Measurements from ENCODE around the gene CRAMP1. TPM values are rescaled to one million over a fixed set of nuclear protein-coding genes. Genes with fewer than 3 reads are reported as not detected.

CRAMP1 gene
- total RNA-seq, 1 experiment from 2014 or later: 28.8 TPM

DNA sequence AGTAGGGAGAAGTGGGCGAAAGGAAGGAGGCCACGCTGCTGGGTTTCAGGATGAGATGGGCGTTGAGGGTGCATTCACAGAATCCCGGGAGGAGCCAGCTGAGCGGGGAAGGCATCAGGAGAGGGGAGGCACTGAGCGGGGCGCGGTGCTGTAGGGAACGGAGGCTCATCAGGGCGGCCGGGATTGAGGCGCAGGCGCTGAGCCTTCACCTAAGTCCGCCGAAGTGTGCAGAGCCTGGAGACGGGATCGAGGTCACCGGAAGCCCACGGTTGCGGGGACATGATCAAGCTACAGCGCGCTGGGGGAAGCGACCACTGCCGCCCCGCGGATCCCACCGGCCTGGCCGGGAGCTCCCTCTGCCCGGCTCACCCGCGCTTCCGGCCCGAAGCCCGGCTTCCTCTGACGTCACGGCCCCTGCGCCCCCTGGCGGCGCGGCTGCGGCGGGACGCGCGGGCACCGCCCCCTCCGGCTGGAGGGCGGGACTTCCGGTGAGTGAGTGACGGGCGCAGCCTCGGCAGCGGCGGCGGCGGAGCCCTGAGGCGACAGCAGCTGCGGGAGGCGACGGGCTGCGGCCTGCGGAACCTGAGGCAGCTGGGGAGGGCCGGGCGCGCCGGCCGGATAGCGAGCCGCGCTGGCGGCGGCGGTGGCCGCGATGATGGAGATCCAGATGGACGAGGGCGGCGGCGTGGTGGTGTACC is 93.7 kb downstream of the CRAMP1 start, which contains the start of gene MAPK8IP3:
TSS of gene MAPK8IP3 (plus strand) at position 508 of the 698 bp plus-strand sequence. CDS start at position 653, 145 bp downstream.
- ATAC-seq (peak; percentile 88), DNase-seq (ENCODE audit: low read depth, low spot score) (no peak)
- Histone ChIP-seq H3K4me3 (ENCODE audit: low read depth in 2 of 2, low read length in 2 of 2) (peak within 1 kb of the TSS; percentile 75 to 90), H3K36me3 (ENCODE audit: control insufficient read depth, insufficient read depth, low read length) (peaks cover 13% of the 10 kb centered on the region), H3K4me1 (ENCODE audit: control insufficient read depth, insufficient read depth, low read length) (peaks cover 33% of the 10 kb centered on the region), H3K9me3 (ENCODE audit: control insufficient read depth, insufficient read depth, low read depth, low read length) (no peaks in the 10 kb centered on the region), H3K27ac (ENCODE audit: low read length) (peak within 1 kb of the TSS; percentile 94), H3K27me3 (ENCODE audit: control insufficient read depth, insufficient read depth, low read length) (no peaks in the 10 kb centered on the region)
- no TSS peak for BruUV-seq (replicated peaks)
- ChIA-PET POLR2A (interaction anchor here (0.6 to 0.7 kb wide), 5 partner anchors 13 to 1239 kb away, joined by 3 to 8 read pairs (median 5); partner anchors contain the start of gene JPT2), CTCF (interaction anchor here (0.6 to 1.0 kb wide), 8 partner anchors 11 to 1038 kb away, joined by 3 to 6 read pairs (median 4); partner anchors contain the start of gene RHOT2)
- TF ChIP-seq, protein P1, sequence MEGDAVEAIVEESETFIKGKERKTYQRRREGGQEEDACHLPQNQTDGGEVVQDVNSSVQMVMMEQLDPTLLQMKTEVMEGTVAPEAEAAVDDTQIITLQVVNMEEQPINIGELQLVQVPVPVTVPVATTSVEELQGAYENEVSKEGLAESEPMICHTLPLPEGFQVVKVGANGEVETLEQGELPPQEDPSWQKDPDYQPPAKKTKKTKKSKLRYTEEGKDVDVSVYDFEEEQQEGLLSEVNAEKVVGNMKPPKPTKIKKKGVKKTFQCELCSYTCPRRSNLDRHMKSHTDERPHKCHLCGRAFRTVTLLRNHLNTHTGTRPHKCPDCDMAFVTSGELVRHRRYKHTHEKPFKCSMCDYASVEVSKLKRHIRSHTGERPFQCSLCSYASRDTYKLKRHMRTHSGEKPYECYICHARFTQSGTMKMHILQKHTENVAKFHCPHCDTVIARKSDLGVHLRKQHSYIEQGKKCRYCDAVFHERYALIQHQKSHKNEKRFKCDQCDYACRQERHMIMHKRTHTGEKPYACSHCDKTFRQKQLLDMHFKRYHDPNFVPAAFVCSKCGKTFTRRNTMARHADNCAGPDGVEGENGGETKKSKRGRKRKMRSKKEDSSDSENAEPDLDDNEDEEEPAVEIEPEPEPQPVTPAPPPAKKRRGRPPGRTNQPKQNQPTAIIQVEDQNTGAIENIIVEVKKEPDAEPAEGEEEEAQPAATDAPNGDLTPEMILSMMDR (IDR thresholded peaks at IDR 0.05): peak; percentile 97
- TF ChIP-seq SIN3A (IDR thresholded peaks at IDR 0.05; ENCODE audit: borderline replicate concordance, insufficient read depth, low read depth, low read length) (peak; percentile 46; the same call in 1 of the 2 replicates), POLR2AphosphoS5 (IDR thresholded peaks at IDR 0.05; ENCODE audit: low read depth, low read length) (peak; percentile 98), REST (IDR thresholded peaks at IDR 0.05; ENCODE audit: insufficient read depth in 1 of 2, low read depth in 2 of 2, low read length in 1 of 2) (peak in 1 of 2 experiments; percentile 45; a peak in 1 of 4 replicates), TCF7L2 (IDR thresholded peaks at IDR 0.05; ENCODE audit: low read depth, low read length) (no peak)
- intact Hi-C loops (cut with micrococcal nuclease; ENCODE audit: unreplicated experiment): no loop called here
- in situ Hi-C loops (cut with HindIII; ENCODE audit: low pct_unique_long_range_greater_than_20kb, low sequenced_read_pairs): no loop called here

DNA sequence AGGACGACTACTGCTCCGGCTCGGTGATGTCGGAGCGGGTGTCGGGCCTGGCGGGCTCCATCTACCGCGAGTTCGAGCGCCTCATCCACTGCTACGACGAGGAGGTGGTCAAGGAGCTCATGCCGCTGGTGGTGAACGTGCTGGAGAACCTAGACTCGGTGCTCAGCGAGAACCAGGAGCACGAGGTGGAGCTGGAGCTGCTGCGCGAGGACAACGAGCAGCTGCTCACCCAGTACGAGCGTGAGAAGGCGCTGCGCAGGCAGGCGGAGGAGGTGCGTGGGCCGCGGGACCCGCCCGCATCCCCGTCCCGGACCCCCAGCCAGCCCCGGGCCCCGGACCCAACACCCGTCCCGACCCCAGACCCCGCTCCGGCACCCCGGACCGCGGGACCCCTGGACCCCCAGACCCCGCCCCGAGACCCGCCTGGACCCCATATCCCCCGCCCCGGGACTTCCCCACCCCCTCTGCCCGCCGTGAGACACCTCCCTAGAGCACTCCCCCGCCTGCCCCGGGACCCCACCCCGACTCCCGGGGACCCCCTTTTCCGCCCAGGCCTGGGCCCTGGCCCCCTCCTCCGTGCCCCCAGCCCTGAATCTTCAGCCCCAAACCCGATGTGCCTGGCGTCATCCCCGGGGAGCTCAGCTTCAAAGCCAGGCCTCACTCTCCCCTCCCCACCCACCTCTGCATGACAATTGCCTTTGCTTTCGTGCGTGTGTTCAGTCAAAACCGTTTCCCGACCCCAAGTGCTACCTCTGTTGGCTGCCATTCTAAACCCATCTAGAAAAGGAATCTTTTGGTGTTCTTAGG is 94.4 kb downstream of the CRAMP1 start:
- ChIA-PET POLR2A (interaction anchor here (0.6 kb wide), 1 partner anchor 17 kb away, joined by 4 read pairs; no protein-coding TSS in a partner anchor), CTCF (interaction anchor here (1.0 kb wide), 1 partner anchor 17 kb away, joined by 3 read pairs; no protein-coding TSS in a partner anchor)
- in situ Hi-C loops (cut with HindIII; ENCODE audit: low pct_unique_long_range_greater_than_20kb, low sequenced_read_pairs) (no loop called here), intact Hi-C loops (cut with micrococcal nuclease; ENCODE audit: unreplicated experiment) (no loop called here)
- Histone ChIP-seq H3K4me3 (ENCODE audit: low read depth in 2 of 2, low read length in 2 of 2) (peak overlapping the region; percentile 75 to 90), H3K9me3 (ENCODE audit: control insufficient read depth, insufficient read depth, low read depth, low read length) (no peaks in the 10 kb centered on the region), H3K4me1 (ENCODE audit: control insufficient read depth, insufficient read depth, low read length) (peaks cover 33% of the 10 kb centered on the region), H3K27me3 (ENCODE audit: control insufficient read depth, insufficient read depth, low read length) (no peaks in the 10 kb centered on the region), H3K36me3 (ENCODE audit: control insufficient read depth, insufficient read depth, low read length) (peaks cover 10% of the 10 kb centered on the region), H3K27ac (ENCODE audit: low read length) (peak overlapping the region; percentile 94)
- no TSS peak for BruUV-seq (replicated peaks)
- TF ChIP-seq POLR2AphosphoS5 (IDR thresholded peaks at IDR 0.05; ENCODE audit: low read depth, low read length): no peak
- TF ChIP-seq REST (IDR thresholded peaks at IDR 0.05; ENCODE audit: insufficient read depth in 1 of 2, low read depth in 2 of 2, low read length in 1 of 2): no peak
- TF ChIP-seq, protein P1 (IDR thresholded peaks at IDR 0.05): no peak
- ATAC-seq (peak; percentile 44), DNase-seq (ENCODE audit: low read depth, low spot score) (no peak)
